Neural cell (in vitro differentiated cells): ENCODE measurements around the gene YPEL1.
A peak's percentile ranks its signal among the peaks of the same experiment; 100 is the strongest.

Source experiments
- EP300 ChIP-seq: fragments of 450-650 bp; conservative IDR thresholded peaks from 2 replicates; pipeline ENCODE4 v1.6.1; 2014; ENCODE audit warnings: antibody characterized with exemption, mild to moderate bottlenecking, moderate library complexity; ENCODE audit not compliant: poor library complexity, severe bottlenecking
- EZH2 ChIP-seq: fragments of 200-600, 300-800 bp; shearing (Covaris generic), sonication (generic); IDR thresholded peaks from 2 replicates; pipeline ENCODE4 v1.6.1; 2014; ENCODE audit warnings: antibody characterized with exemption, low read length, borderline replicate concordance, mild to moderate bottlenecking; ENCODE audit not compliant: insufficient read depth, poor library complexity, severe bottlenecking
- MXI1 ChIP-seq: fragments of 450-650 bp; conservative IDR thresholded peaks from 2 replicates; pipeline ENCODE4 v1.6.1; 2014; ENCODE audit warnings: antibody characterized with exemption, mild to moderate bottlenecking; ENCODE audit not compliant: poor library complexity, severe bottlenecking
- POLR2AphosphoS5 ChIP-seq: IDR thresholded peaks from 2 replicates; pipeline ENCODE4 v1.6.1; 2012
- RAD21 ChIP-seq: fragments of 450-650 bp; conservative IDR thresholded peaks from 2 replicates; pipeline ENCODE4 v1.6.1; 2014; ENCODE audit warnings: antibody characterized with exemption, mild to moderate bottlenecking, moderate library complexity
- TAF1 ChIP-seq: IDR thresholded peaks from 2 replicates; pipeline ENCODE4 v1.6.1; 2012; ENCODE audit warnings: low read depth
- TF ChIP-seq, protein P1 (sequence below): fragments of 450-650 bp; IDR thresholded peaks from 2 replicates; pipeline ENCODE4 v1.5.1; 2014; ENCODE audit warnings: antibody characterized with exemption, mild to moderate bottlenecking, moderate library complexity; ENCODE audit not compliant: poor library complexity, severe bottlenecking
- TF ChIP-seq, protein P2 (sequence below): IDR thresholded peaks from 2 replicates; pipeline ENCODE4 v1.6.1; 2012; ENCODE audit warnings: borderline replicate concordance

DNA sequence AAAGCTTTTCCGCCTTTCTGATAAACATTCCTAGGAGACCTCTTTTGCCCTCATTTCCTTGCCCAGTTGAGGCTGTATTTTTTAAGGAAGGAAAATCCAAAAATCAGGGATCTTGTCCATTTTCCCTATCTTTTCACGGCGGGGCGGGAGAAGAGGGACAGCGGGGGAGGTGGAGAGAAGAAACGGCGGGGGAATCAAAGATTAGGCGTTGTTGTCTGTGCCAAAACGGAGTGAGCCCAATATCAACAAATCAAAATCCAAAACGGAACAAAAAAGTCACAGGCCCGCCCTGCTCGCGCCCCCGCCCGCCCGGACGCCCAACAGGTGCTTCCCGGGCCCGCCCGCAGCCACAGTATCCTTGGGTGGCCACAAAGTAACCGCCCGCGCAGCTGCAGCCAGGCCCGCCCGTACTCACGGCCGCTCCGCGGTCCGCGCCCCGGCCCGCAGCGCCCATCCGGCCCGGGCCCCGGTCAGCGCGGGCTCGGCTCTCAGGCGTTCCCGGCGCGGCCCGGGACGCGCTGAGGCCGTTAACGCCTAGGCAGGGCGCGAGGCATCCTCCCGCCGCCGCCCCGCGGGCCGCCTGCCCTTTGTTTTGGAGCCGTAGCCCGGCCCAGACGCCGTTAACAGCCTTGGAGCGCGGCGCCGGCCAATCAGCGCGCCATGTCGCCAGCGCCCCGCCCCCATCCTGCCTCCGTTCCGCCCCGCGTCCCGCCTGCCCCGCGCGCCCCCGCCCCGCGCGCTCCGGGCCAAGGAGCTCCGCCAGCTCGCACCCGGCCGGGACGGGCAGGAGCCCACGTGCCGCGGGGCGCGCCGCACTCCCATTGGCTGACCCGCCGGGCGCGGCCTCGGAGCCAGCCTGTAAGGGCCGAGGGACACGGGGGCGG, at the start of gene YPEL1:
- TF ChIP-seq, protein P1, sequence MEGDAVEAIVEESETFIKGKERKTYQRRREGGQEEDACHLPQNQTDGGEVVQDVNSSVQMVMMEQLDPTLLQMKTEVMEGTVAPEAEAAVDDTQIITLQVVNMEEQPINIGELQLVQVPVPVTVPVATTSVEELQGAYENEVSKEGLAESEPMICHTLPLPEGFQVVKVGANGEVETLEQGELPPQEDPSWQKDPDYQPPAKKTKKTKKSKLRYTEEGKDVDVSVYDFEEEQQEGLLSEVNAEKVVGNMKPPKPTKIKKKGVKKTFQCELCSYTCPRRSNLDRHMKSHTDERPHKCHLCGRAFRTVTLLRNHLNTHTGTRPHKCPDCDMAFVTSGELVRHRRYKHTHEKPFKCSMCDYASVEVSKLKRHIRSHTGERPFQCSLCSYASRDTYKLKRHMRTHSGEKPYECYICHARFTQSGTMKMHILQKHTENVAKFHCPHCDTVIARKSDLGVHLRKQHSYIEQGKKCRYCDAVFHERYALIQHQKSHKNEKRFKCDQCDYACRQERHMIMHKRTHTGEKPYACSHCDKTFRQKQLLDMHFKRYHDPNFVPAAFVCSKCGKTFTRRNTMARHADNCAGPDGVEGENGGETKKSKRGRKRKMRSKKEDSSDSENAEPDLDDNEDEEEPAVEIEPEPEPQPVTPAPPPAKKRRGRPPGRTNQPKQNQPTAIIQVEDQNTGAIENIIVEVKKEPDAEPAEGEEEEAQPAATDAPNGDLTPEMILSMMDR: no peak
- TF ChIP-seq, protein P2, sequence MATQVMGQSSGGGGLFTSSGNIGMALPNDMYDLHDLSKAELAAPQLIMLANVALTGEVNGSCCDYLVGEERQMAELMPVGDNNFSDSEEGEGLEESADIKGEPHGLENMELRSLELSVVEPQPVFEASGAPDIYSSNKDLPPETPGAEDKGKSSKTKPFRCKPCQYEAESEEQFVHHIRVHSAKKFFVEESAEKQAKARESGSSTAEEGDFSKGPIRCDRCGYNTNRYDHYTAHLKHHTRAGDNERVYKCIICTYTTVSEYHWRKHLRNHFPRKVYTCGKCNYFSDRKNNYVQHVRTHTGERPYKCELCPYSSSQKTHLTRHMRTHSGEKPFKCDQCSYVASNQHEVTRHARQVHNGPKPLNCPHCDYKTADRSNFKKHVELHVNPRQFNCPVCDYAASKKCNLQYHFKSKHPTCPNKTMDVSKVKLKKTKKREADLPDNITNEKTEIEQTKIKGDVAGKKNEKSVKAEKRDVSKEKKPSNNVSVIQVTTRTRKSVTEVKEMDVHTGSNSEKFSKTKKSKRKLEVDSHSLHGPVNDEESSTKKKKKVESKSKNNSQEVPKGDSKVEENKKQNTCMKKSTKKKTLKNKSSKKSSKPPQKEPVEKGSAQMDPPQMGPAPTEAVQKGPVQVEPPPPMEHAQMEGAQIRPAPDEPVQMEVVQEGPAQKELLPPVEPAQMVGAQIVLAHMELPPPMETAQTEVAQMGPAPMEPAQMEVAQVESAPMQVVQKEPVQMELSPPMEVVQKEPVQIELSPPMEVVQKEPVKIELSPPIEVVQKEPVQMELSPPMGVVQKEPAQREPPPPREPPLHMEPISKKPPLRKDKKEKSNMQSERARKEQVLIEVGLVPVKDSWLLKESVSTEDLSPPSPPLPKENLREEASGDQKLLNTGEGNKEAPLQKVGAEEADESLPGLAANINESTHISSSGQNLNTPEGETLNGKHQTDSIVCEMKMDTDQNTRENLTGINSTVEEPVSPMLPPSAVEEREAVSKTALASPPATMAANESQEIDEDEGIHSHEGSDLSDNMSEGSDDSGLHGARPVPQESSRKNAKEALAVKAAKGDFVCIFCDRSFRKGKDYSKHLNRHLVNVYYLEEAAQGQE: peak; percentile 24
- TF ChIP-seq POLR2AphosphoS5: peak; percentile 88
- peak; percentile 53 for TF ChIP-seq EP300
- no peak for TF ChIP-seq TAF1
- TF ChIP-seq EZH2: no peak
- TF ChIP-seq MXI1: peak; percentile 67
- TF ChIP-seq RAD21: peak; percentile 36
